NCI-H146 treated with DMSO at 0.1 percent for 48 hours (cell line): ENCODE data around the gene DNAJA2.
"Not testable (repeated sequence)": the region's sequence is repeated elsewhere in the genome, so short reads cannot be mapped to it uniquely, and the experiment has no call there.

Source experiments
- DNase-seq: peaks from one replicate; lab custom pipeline; 2025; ENCODE audit not compliant: unreplicated experiment; lab: John Stamatoyannopoulos, UW

DNAJA2 gene

DNA sequence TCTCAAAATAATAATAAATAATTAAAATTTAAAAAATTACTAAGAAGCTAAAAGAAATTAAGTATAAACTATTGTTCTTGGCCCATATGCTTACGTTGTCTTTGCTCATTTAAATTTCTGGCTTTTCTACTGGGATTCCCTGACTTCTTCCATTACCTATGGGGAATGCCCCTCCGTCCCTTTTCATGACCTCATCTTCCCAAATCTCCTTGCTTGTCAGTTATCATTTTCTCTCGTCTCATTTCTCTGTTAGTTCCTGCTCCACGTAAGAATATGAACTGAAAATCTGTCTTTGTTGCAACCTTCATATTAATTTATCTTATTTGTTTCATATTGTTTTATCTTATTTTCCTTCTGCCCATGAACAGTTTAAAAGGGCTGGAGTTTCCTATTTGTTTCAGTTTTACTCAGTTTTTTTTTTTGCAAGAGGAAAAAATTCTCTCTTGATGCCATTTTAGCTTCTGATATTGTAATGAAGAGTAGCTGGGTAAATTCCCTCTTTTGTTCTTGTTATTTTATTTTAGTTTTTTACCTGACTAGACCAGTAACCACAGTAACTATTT lies 2.5 kb upstream of the DNAJA2 start:
- DNase-seq = no peak

GRCh38 chr16:46975165-46975564 lies 1.7 kb upstream of the DNAJA2 start:
- no peak for DNase-seq

- no peak for DNase-seq
These were observed 878 bp upstream of the DNAJA2 start for GRCh38 chr16:46974352-46974751.

DNA sequence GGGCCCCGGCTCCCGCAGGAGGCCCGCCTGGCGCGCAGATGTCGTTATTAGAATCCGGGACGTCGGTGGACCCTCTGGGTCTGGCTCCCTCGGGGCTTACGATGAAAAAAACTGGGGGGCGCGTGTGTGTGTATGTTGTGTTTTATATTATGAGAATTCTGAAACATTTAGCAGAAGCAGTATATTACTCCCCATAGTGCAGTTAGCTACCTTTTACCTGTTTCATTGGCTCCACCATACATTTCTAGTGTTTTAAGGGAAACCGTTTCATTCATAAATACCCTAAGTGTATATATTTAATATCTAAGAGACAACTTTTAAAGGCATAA lies 486 bp upstream of the DNAJA2 start:
- DNase-seq = no peak

- DNase-seq = peak; percentile 20
These were observed 856 bp downstream of the DNAJA2 start for GRCh38 chr16:46972429-46973206.

DNA sequence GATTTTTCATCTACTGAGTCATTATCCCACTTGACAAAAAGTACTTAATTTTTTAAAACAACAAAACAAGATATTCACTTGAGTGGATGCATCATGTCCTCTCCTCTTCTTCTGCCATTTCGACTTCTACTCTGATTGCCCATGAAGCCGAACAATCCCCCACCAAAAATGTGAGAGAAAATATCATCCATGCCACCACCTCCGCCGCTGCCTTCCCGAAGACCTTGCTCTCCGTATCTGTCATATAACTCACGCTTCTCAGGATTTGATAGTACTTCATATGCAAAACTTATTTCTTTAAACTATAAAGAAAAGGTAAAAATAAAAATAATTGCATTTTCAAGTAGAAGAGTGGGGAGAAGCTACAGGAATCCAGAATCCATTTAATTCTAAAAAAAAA lies 2.2 kb downstream of the DNAJA2 start:
- no peak for DNase-seq

- DNase-seq = no peak
These were observed 3.4 kb downstream of the DNAJA2 start for GRCh38 chr16:46970089-46970488.

DNA sequence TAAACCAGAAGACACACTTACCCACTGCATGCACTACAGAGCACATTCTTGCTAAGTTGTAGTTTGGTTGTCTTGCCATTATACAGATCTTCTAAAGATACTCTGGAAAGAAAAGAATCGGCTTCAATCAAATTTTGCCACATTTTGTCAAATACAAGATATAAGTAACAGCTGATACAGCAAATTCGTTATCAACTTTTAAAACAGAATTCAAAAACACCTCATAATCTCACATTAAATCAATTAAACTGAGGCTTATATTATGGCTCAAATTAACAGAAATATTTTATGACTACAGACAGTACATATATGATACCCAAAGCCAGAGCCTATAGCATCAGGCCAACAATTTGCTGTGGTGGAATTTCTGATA lies 5.4 kb downstream of the DNAJA2 start:
- DNase-seq = no peak

DNA sequence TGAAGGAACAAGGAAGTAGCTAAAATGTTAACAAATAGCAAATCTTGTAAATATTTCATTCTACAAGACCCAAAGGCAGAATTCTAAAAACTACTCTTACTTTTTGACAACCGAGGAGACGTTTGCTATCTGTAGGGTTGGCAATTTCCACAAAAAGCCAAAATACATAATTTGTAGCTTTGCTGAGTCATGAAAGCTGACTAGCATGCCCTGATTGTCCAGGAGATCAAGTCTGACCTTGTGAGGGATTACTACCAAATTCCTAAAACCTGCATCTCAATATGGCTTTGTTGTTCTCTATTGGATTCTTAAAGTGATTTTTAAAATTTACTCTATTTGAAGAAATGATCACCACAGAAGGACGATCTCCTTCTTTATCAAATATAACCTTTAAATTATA lies 10.8 kb downstream of the DNAJA2 start:
- no peak for DNase-seq

- DNase-seq = no peak
These were observed 11.8 kb downstream of the DNAJA2 start for GRCh38 chr16:46961373-46962353.

DNA sequence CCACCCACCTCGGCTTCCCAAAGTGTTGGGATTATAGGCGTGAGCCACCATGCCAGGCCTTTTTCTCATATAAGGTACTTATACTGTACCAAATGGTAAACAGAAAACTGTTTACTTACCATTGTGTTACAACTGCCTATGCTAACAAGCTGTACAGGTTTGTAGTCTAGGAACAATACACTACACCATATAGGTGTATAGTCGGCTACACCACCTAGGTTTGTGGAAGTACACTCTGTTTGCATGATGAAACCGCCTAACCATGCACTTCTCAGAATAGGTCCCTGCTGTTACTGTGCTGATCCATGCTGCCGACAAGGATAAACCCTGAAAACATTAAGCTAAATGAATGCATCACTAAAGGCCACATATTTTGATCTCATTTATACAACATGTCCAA lies 18.9 kb downstream of the DNAJA2 start:
- no peak for DNase-seq

DNA sequence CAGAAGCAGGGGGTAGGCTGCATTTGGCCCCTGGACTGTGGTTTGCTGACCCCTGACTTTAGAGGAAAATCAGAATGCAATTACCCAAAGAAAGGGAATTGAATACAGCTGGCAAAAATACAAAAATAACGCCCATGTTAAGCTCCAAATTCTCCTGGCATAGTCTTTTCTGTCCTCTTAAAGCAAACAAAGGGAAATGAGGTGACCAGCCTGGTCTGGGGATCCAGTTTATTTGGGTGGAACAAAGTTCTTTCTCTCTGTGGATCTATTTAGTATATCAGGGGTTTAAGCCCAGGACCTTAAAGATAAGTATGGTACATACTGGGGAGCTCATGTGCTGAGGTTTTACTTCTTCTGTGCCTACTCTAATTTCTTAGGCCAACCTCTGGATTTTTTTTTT lies 23.5 kb downstream of the DNAJA2 start:
- no peak for DNase-seq

- DNase-seq = peak; percentile 1
These were observed 24.1 kb downstream of the DNAJA2 start for GRCh38 chr16:46949241-46949892.

DNA sequence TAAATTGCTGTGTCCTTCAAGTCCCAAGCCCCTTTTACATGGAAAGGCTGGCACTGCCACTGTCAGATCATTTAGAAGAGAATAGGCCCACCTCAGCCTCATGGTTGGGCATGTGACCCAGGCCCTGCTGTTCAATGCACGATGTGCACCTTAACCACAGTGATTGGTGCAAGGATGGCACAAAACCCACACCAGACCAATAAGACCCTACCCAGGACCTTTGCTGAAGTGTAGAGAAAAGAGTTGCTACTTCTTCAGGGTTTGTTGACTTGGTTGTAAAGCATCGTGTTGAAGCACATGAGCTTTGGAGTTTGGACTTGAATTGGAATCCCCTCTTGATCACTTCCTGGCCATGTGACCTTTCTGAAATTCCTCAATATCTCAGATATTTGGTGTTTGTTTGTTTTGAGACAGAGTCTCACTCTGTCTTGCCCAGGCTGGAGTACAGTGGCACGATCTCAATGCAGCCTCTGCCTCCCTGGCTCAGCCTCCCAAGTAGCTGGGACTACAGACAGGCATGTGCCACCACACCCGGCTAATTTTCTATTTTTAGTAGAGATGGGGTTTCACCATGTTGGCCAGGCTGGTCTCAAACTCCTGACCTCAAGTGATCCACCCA lies 24.8 kb downstream of the DNAJA2 start:
- no peak for DNase-seq

DNA sequence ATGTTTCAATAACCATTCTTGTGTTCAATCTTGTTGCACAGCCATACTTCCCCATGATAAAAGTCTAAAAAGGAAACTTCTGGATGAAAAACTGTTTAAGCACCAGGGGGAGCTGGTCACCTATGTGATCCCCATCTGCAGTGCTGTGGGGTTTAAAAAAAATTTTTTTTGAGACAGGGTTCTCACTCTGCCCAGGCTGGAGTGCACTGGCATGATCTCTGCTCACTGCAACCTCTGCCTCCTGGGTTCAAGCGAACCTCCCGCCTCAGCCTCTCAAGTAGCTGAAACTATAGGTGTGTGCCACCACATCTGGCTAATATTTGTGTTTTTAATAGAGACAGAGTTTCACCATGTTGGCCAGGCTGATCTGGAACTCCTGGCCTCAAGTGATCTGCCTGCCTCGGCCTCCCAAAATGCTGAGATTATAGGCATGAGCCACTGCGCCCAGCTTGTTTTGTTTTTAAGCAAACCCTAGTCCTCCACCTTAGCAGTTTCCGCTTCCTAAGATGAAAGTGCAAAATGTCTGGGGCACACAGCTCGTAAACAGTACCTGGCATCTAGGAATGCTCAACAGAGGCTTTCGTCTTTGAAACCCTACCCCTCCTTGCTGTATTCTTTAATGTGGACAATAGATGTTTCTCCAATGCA lies 25.4 kb downstream of the DNAJA2 start:
- no peak for DNase-seq

DNA sequence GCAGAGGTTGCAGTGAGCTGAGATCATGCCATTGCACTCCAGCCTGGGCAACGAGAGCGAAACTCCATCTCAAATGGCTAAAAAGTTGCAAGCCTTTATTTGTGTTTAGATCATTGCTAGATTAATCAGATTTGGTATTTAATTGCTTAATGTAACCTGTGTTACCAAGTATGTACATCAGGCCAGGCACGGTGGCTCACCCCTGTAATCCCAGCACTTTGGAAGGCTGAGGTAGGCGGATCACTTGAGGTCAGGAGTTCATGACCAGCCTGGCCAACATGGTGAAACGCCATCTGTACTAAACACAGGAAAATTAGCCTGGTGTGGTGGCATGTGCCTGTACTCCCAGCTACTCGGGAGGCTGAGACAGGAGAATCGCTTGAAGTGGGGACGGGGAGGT lies 28.8 kb downstream of the DNAJA2 start:
- not testable (repeated sequence) for DNase-seq

- no peak for DNase-seq
These were observed 35.9 kb downstream of the DNAJA2 start for GRCh38 chr16:46937536-46937935.

GRCh38 chr16:46932802-46933201 lies 40.7 kb downstream of the DNAJA2 start:
- DNase-seq = no peak

DNA sequence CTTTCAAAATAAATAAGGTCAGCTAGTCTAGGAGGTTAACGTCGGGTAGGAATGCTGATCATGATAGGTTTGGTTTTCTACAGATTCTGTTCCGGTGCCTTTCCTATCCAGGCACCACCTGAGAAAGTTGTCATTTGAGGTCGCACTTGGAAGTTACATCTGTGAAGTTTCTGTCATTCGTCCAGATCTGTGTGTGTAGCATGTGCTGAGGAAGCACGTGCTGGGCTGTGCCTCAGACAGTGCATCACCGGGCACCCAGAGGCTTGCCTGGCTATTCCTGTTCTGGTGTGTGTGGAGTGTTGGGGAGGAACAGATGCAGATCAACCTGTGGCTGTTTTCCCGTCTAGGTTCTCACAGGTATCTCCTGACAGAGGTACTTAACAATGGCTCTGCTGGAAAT lies 42.6 kb downstream of the DNAJA2 start:
- no peak for DNase-seq
